GM13977 (cell line): ENCODE measurements around the gene G6PC2.

ENCODE experiments used
- DNase-seq: peaks from one replicate; pipeline ENCODE4 v3.0.0; 2012; ENCODE audit warnings: low spot score
- in situ Hi-C: fragments of 300-500 bp; cut with MboI; formaldehyde crosslinking; loops from one replicate; pipeline ENCODE4 v1.12.0; 2022; ENCODE audit warnings: low sequenced_read_pairs, low pct_unique_long_range_greater_than_20kb, mixed read lengths, inconsistent platforms; ENCODE audit not compliant: unreplicated experiment
- TF ChIP-seq, protein P1 (sequence below): IDR thresholded peaks from 2 replicates; pipeline ENCODE4 v1.5.1; 2012; ENCODE audit warnings: mild to moderate bottlenecking, control low read depth; ENCODE audit not compliant: insufficient read depth; ENCODE audit errors: extremely low read depth, missing control alignments

G6PC2 gene, protein sequence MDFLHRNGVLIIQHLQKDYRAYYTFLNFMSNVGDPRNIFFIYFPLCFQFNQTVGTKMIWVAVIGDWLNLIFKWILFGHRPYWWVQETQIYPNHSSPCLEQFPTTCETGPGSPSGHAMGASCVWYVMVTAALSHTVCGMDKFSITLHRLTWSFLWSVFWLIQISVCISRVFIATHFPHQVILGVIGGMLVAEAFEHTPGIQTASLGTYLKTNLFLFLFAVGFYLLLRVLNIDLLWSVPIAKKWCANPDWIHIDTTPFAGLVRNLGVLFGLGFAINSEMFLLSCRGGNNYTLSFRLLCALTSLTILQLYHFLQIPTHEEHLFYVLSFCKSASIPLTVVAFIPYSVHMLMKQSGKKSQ

DNA sequence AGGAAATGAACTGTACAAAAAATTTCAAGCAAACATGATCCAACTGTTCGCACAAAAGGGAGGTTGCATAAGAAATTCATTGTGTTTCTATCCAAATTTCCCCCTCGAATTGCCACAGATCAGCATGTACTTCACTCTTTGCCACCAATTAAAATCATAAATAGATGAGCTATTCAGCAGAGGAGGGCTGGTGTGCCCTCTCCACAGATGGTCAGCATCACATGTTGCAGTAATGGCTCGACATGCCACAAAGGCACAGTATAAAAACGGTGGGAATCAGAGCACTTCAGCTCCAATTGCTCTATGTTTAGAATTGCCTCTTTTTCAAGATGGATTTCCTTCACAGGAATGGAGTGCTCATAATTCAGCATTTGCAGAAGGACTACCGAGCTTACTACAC is at the start of gene G6PC2:
Gene G6PC2 (plus strand): TSS at position 289 of the 400 bp plus-strand sequence. CDS start 41 bp downstream, at position 330.
- in situ Hi-C loops = loop anchor here (25.0 kb wide), 1 partner anchor 564 kb away; no protein-coding TSS in a partner anchor
- DNase-seq = no peak
- TF ChIP-seq, protein P1, sequence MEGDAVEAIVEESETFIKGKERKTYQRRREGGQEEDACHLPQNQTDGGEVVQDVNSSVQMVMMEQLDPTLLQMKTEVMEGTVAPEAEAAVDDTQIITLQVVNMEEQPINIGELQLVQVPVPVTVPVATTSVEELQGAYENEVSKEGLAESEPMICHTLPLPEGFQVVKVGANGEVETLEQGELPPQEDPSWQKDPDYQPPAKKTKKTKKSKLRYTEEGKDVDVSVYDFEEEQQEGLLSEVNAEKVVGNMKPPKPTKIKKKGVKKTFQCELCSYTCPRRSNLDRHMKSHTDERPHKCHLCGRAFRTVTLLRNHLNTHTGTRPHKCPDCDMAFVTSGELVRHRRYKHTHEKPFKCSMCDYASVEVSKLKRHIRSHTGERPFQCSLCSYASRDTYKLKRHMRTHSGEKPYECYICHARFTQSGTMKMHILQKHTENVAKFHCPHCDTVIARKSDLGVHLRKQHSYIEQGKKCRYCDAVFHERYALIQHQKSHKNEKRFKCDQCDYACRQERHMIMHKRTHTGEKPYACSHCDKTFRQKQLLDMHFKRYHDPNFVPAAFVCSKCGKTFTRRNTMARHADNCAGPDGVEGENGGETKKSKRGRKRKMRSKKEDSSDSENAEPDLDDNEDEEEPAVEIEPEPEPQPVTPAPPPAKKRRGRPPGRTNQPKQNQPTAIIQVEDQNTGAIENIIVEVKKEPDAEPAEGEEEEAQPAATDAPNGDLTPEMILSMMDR = no peak

DNA sequence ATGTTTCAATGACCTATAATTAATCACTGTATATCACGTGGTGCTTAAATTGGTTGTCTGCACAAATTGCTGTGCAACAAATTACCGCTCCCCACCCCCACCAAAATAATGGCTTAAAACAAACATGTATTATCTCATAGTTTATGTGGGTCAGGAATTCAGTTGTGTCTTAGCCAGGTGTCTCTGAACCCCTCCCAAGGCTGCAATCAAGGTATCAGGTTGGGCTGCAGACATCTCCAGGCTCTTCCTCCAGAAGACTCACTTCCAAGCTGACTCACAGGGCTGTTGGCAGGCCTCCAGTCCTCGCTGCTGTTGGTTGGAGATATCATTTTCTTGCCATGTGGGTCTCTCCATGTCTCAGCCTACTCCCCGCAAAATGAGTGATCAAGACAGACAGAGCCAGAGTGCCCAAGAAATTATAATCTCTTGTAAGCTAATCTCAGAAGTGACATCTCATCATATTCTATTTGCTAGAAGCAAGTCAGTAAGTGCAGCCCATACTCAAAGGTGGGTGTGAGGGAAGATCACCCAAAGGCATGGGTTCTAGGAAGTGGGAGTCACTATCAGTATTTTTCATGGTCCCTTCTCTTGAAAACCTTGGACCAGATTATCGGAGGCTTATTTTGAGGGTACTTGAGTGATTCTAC is 49.3 kb upstream of the G6PC2 start:
- in situ Hi-C loops = no loop called here
- DNase-seq = no peak
- TF ChIP-seq, protein P1 = no peak

DNA sequence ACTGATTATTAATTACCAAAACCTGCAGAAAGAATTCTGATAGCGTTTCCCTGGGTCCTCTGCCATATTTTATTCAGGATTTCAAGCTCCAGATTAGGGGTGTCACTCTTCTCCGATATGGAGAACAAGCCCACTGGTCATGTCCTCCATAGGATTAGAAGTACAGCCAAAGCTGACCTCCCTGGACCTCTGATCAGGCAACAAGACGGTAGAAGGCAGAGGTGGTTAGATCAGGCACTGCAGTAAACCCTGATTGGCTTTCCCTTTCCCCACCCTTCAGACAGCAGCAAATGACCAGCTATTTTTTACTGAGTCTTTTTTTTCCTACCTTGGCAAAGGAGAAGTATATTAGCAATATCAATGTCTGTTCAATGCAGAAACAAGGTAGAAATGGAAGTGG is 48.6 kb upstream of the G6PC2 start:
- no peak for DNase-seq
- in situ Hi-C loops = no loop called here

DNA sequence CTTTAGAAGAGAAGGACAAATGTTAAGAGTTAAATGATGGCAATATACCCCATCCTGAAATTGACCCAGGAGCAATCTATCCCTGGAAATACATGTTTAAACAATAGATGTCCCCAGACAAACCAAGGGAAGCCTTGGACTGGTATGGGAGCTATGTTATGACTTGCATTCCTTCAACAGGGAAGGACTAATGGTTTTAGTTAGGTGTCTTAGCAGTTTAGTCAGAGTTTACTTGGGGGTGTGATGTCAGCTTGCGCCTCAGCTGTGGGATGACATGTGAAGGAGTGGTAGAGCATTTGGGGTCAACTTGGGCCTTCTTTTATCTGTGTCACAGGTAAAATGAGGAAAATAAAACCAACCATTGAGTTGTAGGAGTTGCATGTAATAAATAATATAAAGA is 47.6 kb upstream of the G6PC2 start:
- in situ Hi-C loops = no loop called here
- no peak for DNase-seq
- TF ChIP-seq, protein P1 = no peak

More for the DNA sequence above, 48.6 kb upstream of the G6PC2 start:
- TF ChIP-seq, protein P1 = no peak

DNA sequence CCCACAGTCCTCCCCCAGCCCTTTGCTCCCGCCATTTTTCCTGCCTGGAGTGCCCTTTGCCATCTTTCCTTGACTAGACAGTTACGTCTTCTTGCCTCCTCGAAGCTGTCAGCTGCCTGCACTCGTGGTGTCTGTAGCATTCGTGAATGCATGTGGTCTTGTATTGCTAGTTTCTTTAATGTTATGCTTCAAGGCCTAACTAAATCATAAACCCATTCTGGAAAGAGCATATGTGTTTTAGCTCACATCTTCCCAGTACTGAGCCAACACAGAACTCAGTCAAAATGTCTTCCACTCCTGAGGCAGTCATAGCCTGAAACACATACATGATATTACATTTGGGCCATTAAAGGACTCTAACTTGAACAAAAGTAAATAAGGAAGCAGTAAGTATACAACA is 46.4 kb upstream of the G6PC2 start:
- in situ Hi-C loops = no loop called here
- TF ChIP-seq, protein P1 = no peak

DNA sequence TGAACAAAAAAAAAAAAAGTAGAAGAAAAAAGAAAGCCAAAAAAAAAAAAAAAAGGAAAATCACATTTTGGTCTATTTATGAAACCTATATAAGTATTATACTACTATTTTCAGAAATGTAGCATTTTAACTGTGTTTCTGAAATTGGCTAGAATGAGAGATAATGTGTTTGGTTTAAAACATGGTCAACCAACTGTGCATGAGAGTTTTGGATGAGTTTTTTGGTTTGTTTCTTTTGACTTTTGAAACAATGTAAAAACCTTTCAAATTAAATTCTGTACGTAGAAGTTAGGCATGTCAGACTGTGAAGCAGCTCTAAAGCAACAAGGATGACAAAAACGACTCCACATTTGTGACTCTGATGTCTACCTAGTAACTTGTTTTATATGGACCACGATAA is 45.5 kb upstream of the G6PC2 start:
- in situ Hi-C loops = no loop called here
- DNase-seq = no peak
- TF ChIP-seq, protein P1 = no peak

More for the DNA sequence above, 46.4 kb upstream of the G6PC2 start:
- no peak for DNase-seq
